SIG-M5 (cell line): ENCODE data around the gene GMPS.
"Not testable (repeated sequence)": the region's sequence is repeated elsewhere in the genome, so short reads cannot be mapped to it uniquely, and the experiment has no call there.

Experiments used
- DNase-seq: peaks from one replicate; lab custom pipeline; 2025; lab: John Stamatoyannopoulos, UW

GMPS gene

GRCh38 chr3:155944081-155944480, 73.6 kb downstream of the GMPS start:
- no peak for DNase-seq

GRCh38 chr3:155946178-155946577, 75.7 kb downstream of the GMPS start:
- DNase-seq = no peak

GRCh38 chr3:155948476-155948875, 78.0 kb downstream of the GMPS start:
- DNase-seq = no peak

GRCh38 chr3:155949453-155950217, 79.2 kb downstream of the GMPS start:
- DNase-seq = no peak

GRCh38 chr3:155956508-155957411, 86.3 kb downstream of the GMPS start:
- DNase-seq = no peak

- DNase-seq = no peak
Measured at GRCh38 chr3:155957412-155957880, 87.0 kb downstream of the GMPS start.

GRCh38 chr3:155958676-155959075, 88.2 kb downstream of the GMPS start:
- DNase-seq = no peak

- DNase-seq = no peak
Measured at GRCh38 chr3:155960060-155960459, 89.6 kb downstream of the GMPS start.

- DNase-seq = not testable (repeated sequence)
Measured at GRCh38 chr3:155961044-155961443, 90.6 kb downstream of the GMPS start.

GRCh38 chr3:155963570-155963969, 93.1 kb downstream of the GMPS start:
- DNase-seq = no peak

- no peak for DNase-seq
Measured at GRCh38 chr3:155970398-155970797, 99.9 kb downstream of the GMPS start.

- no peak for DNase-seq
Measured at GRCh38 chr3:155972885-155973584, 102.6 kb downstream of the GMPS start.

GRCh38 chr3:155978324-155978723, 107.9 kb downstream of the GMPS start:
- DNase-seq = no peak

GRCh38 chr3:155979746-155980145, 109.3 kb downstream of the GMPS start:
- DNase-seq = no peak

- DNase-seq = no peak
Measured at GRCh38 chr3:155981669-155982068, 111.2 kb downstream of the GMPS start.

GRCh38 chr3:155983834-155984474, 113.5 kb downstream of the GMPS start:
- DNase-seq = no peak

GRCh38 chr3:155984791-155985417, 114.5 kb downstream of the GMPS start:
- no peak for DNase-seq

GRCh38 chr3:155989536-155989935, 119.1 kb downstream of the GMPS start:
- no peak for DNase-seq

GRCh38 chr3:155991212-155991611, 120.8 kb downstream of the GMPS start:
- DNase-seq = no peak

- no peak for DNase-seq
Measured at GRCh38 chr3:155991847-155992246, 121.4 kb downstream of the GMPS start.
